Fibroblast of pulmonary artery (primary cell): ENCODE measurements around the gene TPSD1.

Experiments used
- DNase-seq: peaks from one replicate; pipeline ENCODE4 v3.0.0-alpha.2; 2010; ENCODE audit warnings: low read depth
- H3K4me3 ChIP-seq: replicated peaks from 2 replicates; pipeline ENCODE4 v1.5.1; 2011; ENCODE audit warnings: low read depth, mild to moderate bottlenecking, control low read depth, low read length, moderate library complexity
- TF ChIP-seq, protein P1 (sequence below): IDR thresholded peaks from 2 replicates; pipeline ENCODE4 v1.5.1; 2011; ENCODE audit warnings: mild to moderate bottlenecking, control low read depth, low read length, inconsistent platforms; ENCODE audit errors: missing control alignments

Gene TPSD1

DNA sequence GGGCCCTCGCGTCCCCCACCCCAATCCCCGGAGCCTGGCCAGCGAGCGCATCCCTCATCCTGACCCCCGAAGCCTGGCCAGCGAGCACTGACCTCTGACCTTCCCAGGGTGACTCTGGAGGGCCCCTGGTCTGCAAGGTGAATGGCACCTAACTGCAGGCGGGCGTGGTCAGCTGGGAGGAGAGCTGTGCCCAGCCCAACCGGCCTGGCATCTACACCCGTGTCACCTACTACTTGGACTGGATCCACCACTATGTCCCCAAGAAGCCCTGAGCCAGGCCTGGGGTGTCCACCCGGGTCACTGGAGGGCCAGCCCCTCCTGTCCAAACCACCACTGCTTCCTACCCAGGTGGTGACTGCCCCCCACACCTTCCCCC is 2.3 kb downstream of the TPSD1 start:
- TF ChIP-seq, protein P1, sequence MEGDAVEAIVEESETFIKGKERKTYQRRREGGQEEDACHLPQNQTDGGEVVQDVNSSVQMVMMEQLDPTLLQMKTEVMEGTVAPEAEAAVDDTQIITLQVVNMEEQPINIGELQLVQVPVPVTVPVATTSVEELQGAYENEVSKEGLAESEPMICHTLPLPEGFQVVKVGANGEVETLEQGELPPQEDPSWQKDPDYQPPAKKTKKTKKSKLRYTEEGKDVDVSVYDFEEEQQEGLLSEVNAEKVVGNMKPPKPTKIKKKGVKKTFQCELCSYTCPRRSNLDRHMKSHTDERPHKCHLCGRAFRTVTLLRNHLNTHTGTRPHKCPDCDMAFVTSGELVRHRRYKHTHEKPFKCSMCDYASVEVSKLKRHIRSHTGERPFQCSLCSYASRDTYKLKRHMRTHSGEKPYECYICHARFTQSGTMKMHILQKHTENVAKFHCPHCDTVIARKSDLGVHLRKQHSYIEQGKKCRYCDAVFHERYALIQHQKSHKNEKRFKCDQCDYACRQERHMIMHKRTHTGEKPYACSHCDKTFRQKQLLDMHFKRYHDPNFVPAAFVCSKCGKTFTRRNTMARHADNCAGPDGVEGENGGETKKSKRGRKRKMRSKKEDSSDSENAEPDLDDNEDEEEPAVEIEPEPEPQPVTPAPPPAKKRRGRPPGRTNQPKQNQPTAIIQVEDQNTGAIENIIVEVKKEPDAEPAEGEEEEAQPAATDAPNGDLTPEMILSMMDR, result no peak
- no peak overlapping the region for H3K4me3 ChIP-seq
- DNase-seq, result no peak

DNA sequence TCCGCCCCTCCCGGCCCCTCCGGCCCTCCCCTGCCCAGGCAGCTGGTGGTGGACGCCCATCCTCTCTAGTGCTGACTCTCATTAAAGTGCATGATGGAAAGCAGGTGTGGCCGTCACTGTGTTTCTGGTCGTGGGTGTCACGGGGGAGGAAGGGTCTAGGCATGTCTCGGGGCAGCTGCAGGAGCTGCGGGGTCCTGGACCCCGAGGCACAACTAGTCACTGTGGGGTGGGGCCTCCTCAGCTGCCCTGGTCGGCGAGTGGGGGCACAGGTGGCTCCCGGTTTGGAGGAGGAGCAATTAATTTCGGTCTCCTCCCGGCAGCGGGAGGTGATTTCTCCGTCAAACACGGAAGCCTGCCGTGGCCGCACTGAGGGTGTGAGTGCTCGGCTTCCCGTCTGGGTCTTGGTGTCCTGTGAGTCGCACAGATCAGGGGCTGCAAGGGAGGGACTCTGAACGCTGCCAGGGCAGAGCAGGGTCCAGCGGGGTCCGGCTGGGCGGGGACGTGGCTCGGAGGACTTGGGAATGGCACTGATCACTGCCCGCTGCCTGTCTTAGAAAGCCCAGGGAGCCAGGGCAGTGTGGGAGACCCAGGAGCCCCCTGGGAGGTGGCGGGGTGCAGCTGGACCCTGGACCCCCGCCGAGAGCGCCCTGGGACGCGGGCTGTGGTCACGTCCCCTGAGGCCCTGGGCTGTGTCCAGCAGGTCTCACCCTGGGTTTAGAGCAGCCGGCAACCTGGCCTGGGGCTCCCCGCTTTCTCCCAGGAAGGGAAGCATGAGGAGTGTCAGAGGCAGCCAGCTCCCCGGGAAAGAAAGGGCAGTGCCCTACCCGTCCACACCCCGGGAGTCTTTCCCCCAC is 3.3 kb downstream of the TPSD1 start:
- no peak overlapping the region for H3K4me3 ChIP-seq
- TF ChIP-seq, protein P1, result no peak
- no peak for DNase-seq

DNA sequence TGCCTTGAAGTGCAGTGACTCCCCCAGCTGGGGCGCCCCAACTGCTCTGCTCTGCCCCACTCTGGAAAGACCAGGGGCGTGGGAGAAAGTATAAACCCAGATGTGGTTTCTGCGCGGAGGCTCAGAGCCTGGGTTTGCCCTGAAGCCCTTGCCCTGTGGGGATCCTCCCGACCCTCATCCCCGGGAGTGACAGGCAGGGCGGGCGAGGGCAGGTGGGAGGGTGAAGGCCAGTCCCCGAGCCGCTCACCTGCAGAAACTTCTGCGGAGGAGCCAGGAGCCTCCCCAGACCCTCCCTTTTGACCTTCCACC is 3.8 kb downstream of the TPSD1 start:
- no peak for DNase-seq
- H3K4me3 ChIP-seq, result no peak overlapping the region
- TF ChIP-seq, protein P1, result no peak

DNA sequence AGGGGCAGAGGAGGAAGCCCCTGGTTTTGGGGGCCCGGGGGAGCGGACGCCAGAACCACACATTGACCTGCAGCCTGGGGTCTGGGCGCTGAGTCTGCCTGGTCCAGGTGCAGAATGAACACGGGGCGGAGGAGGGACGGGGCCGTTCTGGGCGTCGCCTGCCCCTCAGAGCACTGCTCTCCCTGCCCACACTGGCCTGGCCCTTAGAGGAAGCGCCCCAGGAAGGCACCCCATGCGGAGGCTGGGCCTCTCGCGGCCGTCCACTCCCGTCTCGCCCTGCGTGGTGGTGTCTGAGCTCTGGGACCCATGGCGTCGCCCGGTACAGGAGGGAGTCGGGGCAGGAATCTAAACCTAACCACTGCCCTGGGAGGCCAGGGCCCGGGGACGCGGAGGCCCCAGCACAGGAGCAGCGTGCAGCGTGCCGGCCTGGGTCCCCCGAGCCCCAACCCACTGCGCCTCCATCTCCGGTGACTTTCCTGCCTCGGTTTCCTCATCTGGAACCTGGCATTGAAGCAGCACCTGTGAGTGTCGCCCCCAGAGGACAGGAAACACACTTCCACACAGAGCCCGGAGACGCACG is 4.3 kb downstream of the TPSD1 start:
- DNase-seq, result no peak
- no peak overlapping the region for H3K4me3 ChIP-seq
- TF ChIP-seq, protein P1, result no peak

DNA sequence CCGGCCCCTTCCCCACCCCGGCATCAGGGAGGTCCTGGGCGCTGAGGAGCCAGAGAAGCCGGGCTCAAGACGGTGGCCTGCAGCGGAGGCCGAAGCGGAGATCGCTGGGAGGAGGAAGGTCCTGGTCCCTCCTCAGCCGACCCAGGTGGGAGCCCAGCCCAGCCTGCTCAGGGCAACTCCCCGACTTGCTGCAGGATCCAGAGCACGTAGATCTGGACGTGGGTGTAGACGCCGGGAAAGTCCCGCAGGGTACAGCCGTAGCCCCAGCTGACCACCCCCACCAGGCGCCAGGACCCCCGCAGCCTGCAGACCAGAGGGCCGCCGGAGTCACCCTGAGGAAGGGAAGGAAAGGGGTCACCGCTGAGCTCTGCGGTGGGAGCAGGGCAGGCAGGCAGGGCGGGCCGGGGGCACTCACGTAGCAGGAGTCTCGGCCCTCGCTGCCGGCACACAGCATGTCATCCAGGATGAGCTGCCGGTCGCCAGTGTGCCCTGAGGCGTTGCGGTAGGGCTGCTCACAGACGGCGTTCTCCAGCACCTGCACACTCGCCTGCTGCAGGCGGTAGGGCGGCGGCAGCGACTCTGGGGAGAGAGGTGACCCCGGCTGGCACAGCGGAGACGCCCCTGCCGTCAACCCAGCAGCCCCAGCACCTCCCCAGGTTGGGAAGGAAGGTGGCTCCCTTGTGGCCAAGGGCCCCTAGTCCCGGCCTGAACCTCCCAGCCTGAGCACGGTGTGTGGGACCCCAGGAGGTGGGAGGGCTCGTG is 5.4 kb downstream of the TPSD1 start:
- no peak for DNase-seq
- TF ChIP-seq, protein P1, result no peak

DNA sequence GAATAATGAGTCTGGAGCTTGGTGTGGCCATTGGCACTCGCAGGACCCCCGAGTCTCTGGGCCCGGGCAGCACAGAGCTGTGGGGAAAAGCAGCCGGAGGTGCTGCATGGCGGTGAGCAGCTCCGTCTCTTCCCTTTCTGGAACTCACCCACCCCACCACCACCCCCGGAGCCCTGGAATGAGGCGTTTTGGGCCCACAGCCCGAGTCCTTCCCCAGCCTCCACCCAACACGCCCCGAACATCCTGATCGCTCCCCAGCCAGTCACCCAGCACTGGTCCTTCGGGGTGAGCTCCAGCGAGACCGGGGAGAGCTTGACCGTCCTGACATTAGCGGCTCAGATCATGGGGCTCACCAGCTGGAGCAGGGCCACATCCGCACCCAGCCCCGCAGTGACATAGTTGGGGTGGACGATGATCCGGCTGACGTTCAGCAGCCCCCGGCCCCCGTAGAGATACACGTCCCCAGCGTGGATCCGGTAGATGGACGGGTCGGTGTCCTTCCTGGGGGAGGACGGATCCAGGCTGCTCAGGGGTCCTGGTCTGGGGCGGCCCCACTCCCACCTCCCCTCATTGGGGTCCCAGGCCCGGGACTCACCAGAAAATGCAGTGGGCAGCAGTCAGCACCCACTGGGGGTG is 6.5 kb downstream of the TPSD1 start:
- H3K4me3 ChIP-seq, result no peak overlapping the region
- TF ChIP-seq, protein P1, result no peak
- no peak for DNase-seq

More for the DNA sequence above, 5.4 kb downstream of the TPSD1 start:
- H3K4me3 ChIP-seq, result no peak overlapping the region
